ENCODE measurements around the gene TRIM51. TPM values are rescaled to one million over a fixed set of nuclear protein-coding genes. Genes with fewer than 3 reads are reported as not detected.
"Not testable (repeated sequence)": the region's sequence is repeated elsewhere in the genome, so short reads cannot be mapped to it uniquely, and the experiment has no call there.

TRIM51 gene, protein sequence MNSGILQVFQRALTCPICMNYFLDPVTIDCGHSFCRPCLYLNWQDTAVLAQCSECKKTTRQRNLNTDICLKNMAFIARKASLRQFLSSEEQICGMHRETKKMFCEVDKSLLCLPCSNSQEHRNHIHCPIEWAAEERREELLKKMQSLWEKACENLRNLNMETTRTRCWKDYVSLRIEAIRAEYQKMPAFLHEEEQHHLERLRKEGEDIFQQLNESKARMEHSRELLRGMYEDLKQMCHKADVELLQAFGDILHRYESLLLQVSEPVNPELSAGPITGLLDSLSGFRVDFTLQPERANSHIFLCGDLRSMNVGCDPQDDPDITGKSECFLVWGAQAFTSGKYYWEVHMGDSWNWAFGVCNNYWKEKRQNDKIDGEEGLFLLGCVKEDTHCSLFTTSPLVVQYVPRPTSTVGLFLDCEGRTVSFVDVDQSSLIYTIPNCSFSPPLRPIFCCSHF
- total RNA-seq: not detected
- not detected for polyA plus RNA-seq
- 0 reads per million in 6 experiments for total RNA-seq

DNA sequence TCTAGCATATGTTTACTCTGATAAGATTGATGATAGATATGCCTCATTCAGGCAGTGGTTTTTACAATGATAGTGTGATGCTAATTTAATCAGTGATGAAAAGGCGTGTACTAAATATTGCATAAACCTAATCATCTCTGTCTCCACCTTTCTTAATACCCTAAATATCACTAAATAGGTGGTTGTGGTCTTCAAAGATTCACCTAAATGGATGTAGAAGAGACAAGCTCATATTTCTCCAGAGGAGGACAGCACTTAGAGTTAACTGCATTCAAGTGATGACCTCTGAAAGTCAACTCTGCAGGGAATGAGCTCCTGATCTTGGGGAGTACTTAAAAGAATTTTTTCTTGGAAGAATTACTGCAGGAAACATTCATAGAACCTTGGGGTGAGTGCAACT, at the start of gene TRIM51:
Gene TRIM51, plus strand, starts transcription at position 301 of the 400 bp plus-strand sequence. CDS start 2,132 bp downstream, outside the sequence.
- H3K27ac Mint-ChIP-seq, ATAC-seq, H3K4me1 Mint-ChIP-seq, H3K36me3 Mint-ChIP-seq, DNase-seq, H3K4me3 Mint-ChIP-seq, H3K27me3 Mint-ChIP-seq, POLR2A ChIA-PET: not testable (repeated sequence)
- H3K9me3 Mint-ChIP-seq: peaks cover 0 to 25% (median 11%) of the 10 kb centered on the region in 9 donors

DNA sequence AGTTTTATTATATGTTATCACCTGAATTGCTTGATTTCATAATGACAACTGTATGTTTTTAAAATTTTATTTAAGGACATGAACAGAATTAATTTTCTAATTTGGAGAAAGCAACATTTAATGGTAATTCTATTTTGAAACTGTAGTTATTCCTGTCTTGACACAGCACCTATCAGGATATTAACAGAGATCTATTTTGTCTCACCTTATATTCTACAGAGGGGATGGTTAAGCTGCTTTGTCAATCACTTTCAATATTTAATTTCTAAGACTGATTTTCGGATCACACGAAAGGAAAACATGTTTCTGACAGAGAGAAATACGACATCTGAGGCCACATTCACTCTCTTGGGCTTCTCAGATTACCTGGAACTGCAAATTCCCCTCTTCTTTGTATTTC, 44.6 kb upstream of the TRIM51 start, which contains the start of gene OR5D16:
Gene OR5D16, plus strand, starts transcription at position 301 of the 400 bp plus-strand sequence. Its CDS starts 0 bp downstream, at position 301.
- no peaks in the 10 kb centered on the region for H3K27me3 Mint-ChIP-seq
- no peak within 1 kb of the TSS for H3K4me3 Mint-ChIP-seq
- no peak for DNase-seq
- no peaks in the 10 kb centered on the region for H3K36me3 Mint-ChIP-seq
- ATAC-seq: no peak
- no peak within 1 kb of the TSS for H3K27ac Mint-ChIP-seq
- no peaks in the 10 kb centered on the region for H3K4me1 Mint-ChIP-seq
- POLR2A ChIA-PET: no interaction called here
- peaks cover 7 to 38% (median 17%) of the 10 kb centered on the region in 9 donors for H3K9me3 Mint-ChIP-seq

GRCh38 chr11:55847453-55847852, 35.6 kb upstream of the TRIM51 start:
- Mint-ChIP-seq H3K9me3 (peaks cover 6 to 22% (median 17%) of the 10 kb centered on the region in 9 donors), H3K4me1 (no peaks in the 10 kb centered on the region), H3K36me3 (no peaks in the 10 kb centered on the region), H3K27me3 (no peaks in the 10 kb centered on the region), H3K27ac (no peak overlapping the region), H3K4me3 (no peak overlapping the region)
- POLR2A ChIA-PET: no interaction called here
- no peak for ATAC-seq
- no peak for DNase-seq

DNA sequence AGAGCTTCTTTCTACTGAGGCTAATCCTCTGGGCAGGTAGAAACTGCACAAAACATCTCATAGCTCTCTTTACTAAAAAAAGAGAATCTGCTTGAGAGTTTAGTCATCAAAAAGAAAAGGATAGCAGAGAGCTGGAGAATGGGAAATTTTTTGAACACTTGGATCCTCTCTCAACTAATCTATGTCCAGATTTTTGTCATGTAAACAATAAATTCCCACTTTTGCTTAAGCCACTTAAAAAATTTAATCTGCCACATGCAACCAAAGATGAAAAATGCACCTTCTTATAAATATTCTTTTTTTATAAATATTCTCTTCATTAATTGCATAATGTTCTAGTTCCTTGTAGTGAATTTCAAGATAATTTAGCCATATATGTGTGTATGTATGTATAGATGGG, 34.1 kb upstream of the TRIM51 start:
- Mint-ChIP-seq H3K4me3 (no peak overlapping the region), H3K27me3 (no peaks in the 10 kb centered on the region), H3K9me3 (peaks cover 8 to 38% (median 21%) of the 10 kb centered on the region in 9 donors), H3K27ac (no peak overlapping the region), H3K36me3 (no peaks in the 10 kb centered on the region), H3K4me1 (no peaks in the 10 kb centered on the region)
- DNase-seq: no peak
- ATAC-seq: no peak
- POLR2A ChIA-PET: no interaction called here

DNA sequence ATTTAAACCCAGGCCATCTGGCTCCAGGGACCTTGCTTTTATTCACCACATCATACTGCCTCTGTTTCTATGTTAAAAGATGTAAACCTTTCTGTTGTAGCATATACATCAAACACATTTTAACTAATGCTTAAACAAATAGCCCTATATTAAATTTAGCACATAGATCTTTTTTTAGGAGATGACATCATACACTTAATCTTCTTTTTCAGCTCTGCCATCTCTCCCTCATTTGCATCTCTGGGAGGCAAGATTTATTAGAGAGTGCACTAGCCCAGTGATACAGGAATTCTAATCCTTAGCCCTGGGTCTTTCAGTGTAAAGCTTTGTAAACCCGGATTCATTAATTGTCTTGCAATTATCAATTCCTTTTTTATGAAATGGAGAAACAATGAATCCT, 31.0 kb upstream of the TRIM51 start:
- no peak overlapping the region for H3K4me3 Mint-ChIP-seq
- ATAC-seq: no peak
- H3K4me1 Mint-ChIP-seq: no peaks in the 10 kb centered on the region
- POLR2A ChIA-PET: no interaction called here
- no peaks in the 10 kb centered on the region for H3K27me3 Mint-ChIP-seq
- peaks cover 0 to 4% (median 0%) of the 10 kb centered on the region in 3 donors for H3K36me3 Mint-ChIP-seq
- DNase-seq: no peak
- H3K9me3 Mint-ChIP-seq: peaks cover 5 to 45% (median 14%) of the 10 kb centered on the region in 9 donors
- H3K27ac Mint-ChIP-seq: no peak overlapping the region

DNA sequence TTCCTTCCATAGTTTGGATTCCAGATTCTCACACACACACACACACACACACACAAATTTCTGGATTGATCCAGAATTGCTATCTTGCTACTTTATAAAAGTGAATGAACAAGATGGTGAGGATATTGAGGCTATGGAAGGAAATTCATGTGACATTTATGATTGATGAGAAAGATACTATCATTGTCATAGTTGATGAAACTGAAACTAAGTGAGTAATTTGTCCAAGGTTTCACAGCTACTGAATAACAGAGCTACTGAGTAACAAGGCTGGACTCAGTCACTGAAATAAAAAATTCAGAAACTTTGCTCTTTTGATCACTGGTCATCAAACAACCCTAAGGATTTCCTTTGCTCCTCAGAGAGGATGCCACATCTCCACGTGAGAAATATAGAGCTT, 28.4 kb upstream of the TRIM51 start:
- H3K27me3 Mint-ChIP-seq: no peaks in the 10 kb centered on the region
- H3K4me3 Mint-ChIP-seq: no peak overlapping the region
- peaks cover 0 to 9% (median 0%) of the 10 kb centered on the region in 3 donors for H3K36me3 Mint-ChIP-seq
- no peak for ATAC-seq
- DNase-seq: no peak
- H3K27ac Mint-ChIP-seq: no peak overlapping the region
- POLR2A ChIA-PET: no interaction called here
- peaks cover 8 to 46% (median 14%) of the 10 kb centered on the region in 9 donors for H3K9me3 Mint-ChIP-seq
- H3K4me1 Mint-ChIP-seq: no peaks in the 10 kb centered on the region

DNA sequence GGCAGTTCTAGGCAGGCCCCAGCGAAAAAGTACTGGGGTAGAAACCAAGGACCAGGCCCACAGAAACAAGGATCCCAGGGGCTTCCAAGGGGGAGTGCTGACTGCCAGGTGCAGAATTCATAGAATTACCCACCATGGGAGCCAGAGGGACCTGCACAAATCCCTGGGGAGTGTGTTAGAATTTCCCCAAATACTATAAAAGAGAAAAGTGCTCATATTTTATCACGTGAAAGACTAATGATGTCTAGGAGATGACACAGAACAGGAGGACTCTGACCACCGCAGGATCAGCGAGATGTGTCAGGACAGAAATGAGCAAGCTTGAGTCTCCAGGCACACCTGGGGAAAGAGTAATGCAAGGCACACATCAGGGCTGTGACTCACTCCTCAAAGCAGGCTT, 15.7 kb upstream of the TRIM51 start:
- H3K4me1 Mint-ChIP-seq, DNase-seq, POLR2A ChIA-PET, H3K27me3 Mint-ChIP-seq, H3K27ac Mint-ChIP-seq, ATAC-seq, H3K4me3 Mint-ChIP-seq, H3K36me3 Mint-ChIP-seq: not testable (repeated sequence)
- H3K9me3 Mint-ChIP-seq: peaks cover 4 to 25% (median 13%) of the 10 kb centered on the region in 9 donors

- H3K27me3 Mint-ChIP-seq, H3K4me3 Mint-ChIP-seq, H3K27ac Mint-ChIP-seq, H3K4me1 Mint-ChIP-seq, ATAC-seq, DNase-seq, POLR2A ChIA-PET, H3K36me3 Mint-ChIP-seq: not testable (repeated sequence)
- H3K9me3 Mint-ChIP-seq: peaks cover 1 to 33% (median 7%) of the 10 kb centered on the region in 9 donors
These were observed 10.4 kb upstream of the TRIM51 start for GRCh38 chr11:55872731-55873130.

DNA sequence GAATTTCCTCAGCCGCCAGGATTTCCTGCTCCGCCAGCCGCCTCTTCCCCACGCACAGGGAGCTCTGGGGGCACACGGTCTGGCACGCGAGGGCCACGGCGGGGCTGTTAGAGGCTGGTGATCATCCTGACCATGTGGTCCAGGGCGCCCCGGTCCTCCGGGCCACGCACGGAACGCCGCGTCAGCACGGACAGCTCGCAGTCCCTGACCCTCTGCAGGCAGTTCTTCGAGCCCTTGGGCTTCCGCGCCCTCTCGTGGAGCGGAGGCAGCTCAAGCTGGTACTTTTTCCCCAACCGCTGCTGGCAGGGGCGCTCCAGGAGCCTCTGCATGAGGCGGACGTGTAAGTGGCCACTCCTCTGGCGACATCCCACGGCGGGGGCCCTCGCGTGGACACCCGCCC, 10.0 kb upstream of the TRIM51 start:
- H3K9me3 Mint-ChIP-seq: peaks cover 1 to 30% (median 7%) of the 10 kb centered on the region in 9 donors
- DNase-seq, POLR2A ChIA-PET, H3K4me1 Mint-ChIP-seq, H3K36me3 Mint-ChIP-seq, H3K27ac Mint-ChIP-seq, H3K27me3 Mint-ChIP-seq, H3K4me3 Mint-ChIP-seq, ATAC-seq: not testable (repeated sequence)

DNA sequence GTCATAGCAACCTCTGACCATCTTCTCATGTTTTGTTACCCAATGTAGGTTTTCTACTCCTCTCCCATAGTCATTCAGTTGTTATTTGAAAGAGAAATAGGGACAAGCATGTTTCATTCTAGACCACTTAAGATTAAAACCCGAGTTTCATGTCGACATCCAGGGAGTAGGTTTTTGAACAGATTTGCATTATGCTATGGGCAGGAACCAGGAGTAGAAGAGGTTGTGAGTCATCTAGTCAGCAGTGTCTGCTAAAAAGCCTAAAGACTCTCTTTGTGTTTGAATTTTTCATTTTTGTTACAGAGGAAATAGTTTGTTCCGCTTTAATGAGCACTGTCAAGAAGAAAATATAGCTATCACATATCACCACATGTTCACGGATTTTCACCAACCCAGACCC, 1.9 kb downstream of the TRIM51 start:
- H3K27ac Mint-ChIP-seq, H3K4me1 Mint-ChIP-seq, POLR2A ChIA-PET, H3K27me3 Mint-ChIP-seq, DNase-seq, H3K36me3 Mint-ChIP-seq, H3K4me3 Mint-ChIP-seq, ATAC-seq: not testable (repeated sequence)
- H3K9me3 Mint-ChIP-seq: peaks cover 2 to 25% (median 11%) of the 10 kb centered on the region in 9 donors

- not testable (repeated sequence) for H3K27me3 Mint-ChIP-seq
These were observed 2.4 kb downstream of the TRIM51 start for GRCh38 chr11:55885481-55885880.

GRCh38 chr11:55895216-55895615, 12.1 kb downstream of the TRIM51 start:
- H3K4me1 Mint-ChIP-seq: no peaks in the 10 kb centered on the region
- H3K9me3 Mint-ChIP-seq: peaks cover 0 to 27% (median 13%) of the 10 kb centered on the region in 9 donors
- no peaks in the 10 kb centered on the region for H3K36me3 Mint-ChIP-seq
- DNase-seq: no peak
- POLR2A ChIA-PET: no interaction called here
- no peak for ATAC-seq
- no peak overlapping the region for H3K27ac Mint-ChIP-seq
- no peak overlapping the region for H3K4me3 Mint-ChIP-seq
- no peaks in the 10 kb centered on the region for H3K27me3 Mint-ChIP-seq

More at GRCh38 chr11:55885481-55885880, 2.4 kb downstream of the TRIM51 start:
- H3K4me1 Mint-ChIP-seq, POLR2A ChIA-PET, H3K27ac Mint-ChIP-seq, H3K4me3 Mint-ChIP-seq, ATAC-seq, DNase-seq, H3K36me3 Mint-ChIP-seq: not testable (repeated sequence)
- H3K9me3 Mint-ChIP-seq: peaks cover 2 to 25% (median 11%) of the 10 kb centered on the region in 9 donors

GRCh38 chr11:55902308-55902707, 19.2 kb downstream of the TRIM51 start:
- Mint-ChIP-seq H3K27ac (no peak overlapping the region), H3K36me3 (peaks cover 0 to 8% (median 0%) of the 10 kb centered on the region in 3 donors), H3K4me1 (no peaks in the 10 kb centered on the region), H3K9me3 (peaks cover 0 to 24% (median 8%) of the 10 kb centered on the region in 9 donors), H3K27me3 (no peaks in the 10 kb centered on the region), H3K4me3 (no peak overlapping the region)
- DNase-seq (no peak), ATAC-seq (no peak)
- POLR2A ChIA-PET: no interaction called here

All from naive thymus-derived CD8-positive, alpha-beta T cell (primary cell).